H1 (cell line): ENCODE results near the gene SLC25A30. TPM values are rescaled to one million over a fixed set of nuclear protein-coding genes. Genes with fewer than 3 reads are reported as not detected.

ENCODE experiments used
- CTCF ChIA-PET: fragments of 300-600 bp; sonication (Branson Sonifier 250); formaldehyde crosslinking; loops from one replicate; lab custom pipeline; 2021; ENCODE audit not compliant: partially characterized antibody; lab: Charles Lee
- POLR2A ChIA-PET: fragments of 300-600 bp; sonication (Branson Sonifier 250); formaldehyde crosslinking; loops from one replicate; lab custom pipeline; 2021; ENCODE audit warnings: inconsistent platforms; ENCODE audit not compliant: partially characterized antibody; lab: Charles Lee
- DNase-seq, 2 experiments: peaks; one replicate each; pipeline versions ENCODE4 v3.0.0 to v3.0.0-alpha.2; 2010 to 2022; ENCODE audit warnings: low spot score in 2 of 2, low read depth in 1 of 2, mixed read lengths in 1 of 2
- FAIRE-seq: peaks from 2 replicates; lab custom pipeline; 2011; peaks lifted over from hg19 to GRCh38; lab: Jason Lieb, UNC
- H2AFZ ChIP-seq: 2 replicates; pipeline ENCODE4 v1.8.1; 2012; ENCODE audit warnings: low read length, inconsistent platforms
- H2AK5ac ChIP-seq: 2 replicates; pipeline ENCODE4 v1.6.1; 2013; ENCODE audit warnings: low read depth, low read length
- H2BK120ac ChIP-seq: replicated peaks from 2 replicates; pipeline ENCODE3; 2013; ENCODE audit warnings: low read depth, low read length, inconsistent platforms
- H2BK12ac ChIP-seq: 2 replicates; pipeline ENCODE4 v1.6.1; 2013; ENCODE audit warnings: low read depth, low read length
- H2BK15ac ChIP-seq: 2 replicates; pipeline ENCODE4 v1.6.1; 2013; ENCODE audit warnings: low read length
- H2BK20ac ChIP-seq: 2 replicates; pipeline ENCODE4 v1.6.1; 2013; ENCODE audit warnings: low read length
- H2BK5ac ChIP-seq: 2 replicates; pipeline ENCODE4 v1.6.1; 2013; ENCODE audit warnings: low read depth, low read length
- H3K14ac ChIP-seq: 2 replicates; pipeline ENCODE4 v1.6.1; 2013; ENCODE audit warnings: inconsistent platforms; ENCODE audit not compliant: insufficient read length
- H3K18ac ChIP-seq: 2 replicates; pipeline ENCODE4 v1.6.1; 2013; ENCODE audit warnings: low read length; ENCODE audit errors: extremely low read depth
- H3K23ac ChIP-seq: 2 replicates; pipeline ENCODE4 v1.6.1; 2013; ENCODE audit warnings: inconsistent platforms; ENCODE audit not compliant: insufficient read length
- H3K23me2 ChIP-seq: 2 replicates; pipeline ENCODE4 v1.6.1; 2013; ENCODE audit warnings: low read depth, low read length
- H3K27ac ChIP-seq: 2 replicates; pipeline ENCODE4 v1.6.1; 2011; ENCODE audit warnings: low read depth, low read length, inconsistent platforms
- H3K27me3 ChIP-seq, 4 experiments: replicated peaks in 1 of 4; 1 replicate in 1 of 4; 2 replicates in 3 of 4; pipeline versions ENCODE4 v1.6.1 to v1.8.1; 2011 to 2013; ENCODE audit warnings: low read length in 3 of 4, mild to moderate bottlenecking in 3 of 4, inconsistent platforms in 2 of 4, mixed read lengths in 2 of 4, moderate library complexity in 1 of 4; ENCODE audit not compliant: control insufficient read depth in 3 of 4, insufficient read depth in 3 of 4; ENCODE audit errors: extremely low read depth in 1 of 4
- H3K36me3 ChIP-seq, 4 experiments: 2 replicates each; pipeline versions ENCODE4 v1.6.1 to v1.8.1; 2011 to 2013; ENCODE audit warnings: mild to moderate bottlenecking in 4 of 4, low read length in 3 of 4, moderate library complexity in 2 of 4, control low read depth in 1 of 4, inconsistent platforms in 1 of 4; ENCODE audit not compliant: insufficient read depth in 4 of 4, control insufficient read depth in 2 of 4
- H3K4ac ChIP-seq: replicated peaks from 2 replicates; pipeline ENCODE3; 2013; ENCODE audit warnings: low read length, low read depth, mixed read lengths, inconsistent platforms; ENCODE audit not compliant: insufficient read length
- H3K4me1 ChIP-seq, 4 experiments: replicated peaks in 1 of 4; 1 replicate in 1 of 4; 2 replicates in 3 of 4; pipeline versions ENCODE4 v1.6.1 to v1.8.1; 2011 to 2013; ENCODE audit warnings: low read length in 3 of 4, inconsistent platforms in 2 of 4, mixed read lengths in 1 of 4; ENCODE audit not compliant: insufficient read depth in 4 of 4, control insufficient read depth in 3 of 4
- H3K4me2 ChIP-seq, 2 experiments: 2 replicates each; pipeline versions ENCODE4 v1.6.1 to v1.8.1; 2011 to 2013; ENCODE audit warnings: low read depth in 2 of 2, low read length in 2 of 2, control low read depth in 1 of 2, inconsistent platforms in 1 of 2, mild to moderate bottlenecking in 1 of 2; ENCODE audit not compliant: insufficient read depth in 1 of 2
- H3K4me3 ChIP-seq, 4 experiments: fragments of 200-600, 300-600 bp in 1 of 4; sonication (generic), shearing (Covaris generic), sonication (Bioruptor Twin) in 1 of 4; 2 replicates each; pipeline versions ENCODE4 v1.5.1 to v1.8.1; 2011 to 2016; ENCODE audit warnings: low read length in 4 of 4, low read depth in 3 of 4, control low read depth in 2 of 4, inconsistent platforms in 2 of 4, mild to moderate bottlenecking in 2 of 4, mixed read lengths in 1 of 4, moderate library complexity in 1 of 4; ENCODE audit not compliant: insufficient read depth in 2 of 4; ENCODE audit errors: extremely low read depth in 1 of 4
- H3K56ac ChIP-seq: replicated peaks from 2 replicates; pipeline ENCODE3; 2013; ENCODE audit warnings: low read depth, mild to moderate bottlenecking, mixed read lengths, low read length, inconsistent platforms; ENCODE audit not compliant: insufficient read length
- H3K79me1 ChIP-seq: 2 replicates; pipeline ENCODE4 v1.6.1; 2013; ENCODE audit warnings: low read depth, low read length, control low read depth
- H3K79me2 ChIP-seq, 2 experiments: 2 replicates each; pipeline versions ENCODE4 v1.6.1 to v1.8.1; 2012 to 2013; ENCODE audit warnings: low read length in 2 of 2, mild to moderate bottlenecking in 2 of 2, inconsistent platforms in 1 of 2; ENCODE audit not compliant: insufficient read depth in 2 of 2, control insufficient read depth in 1 of 2
- H3K9ac ChIP-seq, 4 experiments: replicated peaks in 1 of 4; 1 replicate in 1 of 4; 2 replicates in 3 of 4; pipeline versions ENCODE4 v1.6.1 to v1.8.1; 2011 to 2013; ENCODE audit warnings: low read depth in 3 of 4, low read length in 3 of 4, control low read depth in 2 of 4, mild to moderate bottlenecking in 2 of 4, moderate library complexity in 2 of 4, inconsistent platforms in 1 of 4; ENCODE audit errors: extremely low read depth in 1 of 4
- H3K9me3 ChIP-seq, 2 experiments: 2 replicates each; pipeline versions ENCODE4 v1.6.1 to v1.8.1; 2012 to 2013; ENCODE audit warnings: mild to moderate bottlenecking in 2 of 2, moderate library complexity in 2 of 2, control low read depth in 1 of 2, inconsistent platforms in 1 of 2, low read depth in 1 of 2, low read length in 1 of 2, mixed read lengths in 1 of 2; ENCODE audit not compliant: insufficient read depth in 2 of 2
- H4K20me1 ChIP-seq, 2 experiments: replicated peaks in 1 of 2; 2 replicates each; pipeline versions ENCODE3 to v1.8.1; 2011 to 2013; ENCODE audit warnings: inconsistent platforms in 2 of 2, low read length in 2 of 2, mild to moderate bottlenecking in 1 of 2; ENCODE audit not compliant: insufficient read depth in 2 of 2, control insufficient read depth in 1 of 2
- H4K5ac ChIP-seq: 2 replicates; pipeline ENCODE4 v1.6.1; 2013; ENCODE audit warnings: low read length, low read depth, mixed read lengths, inconsistent platforms; ENCODE audit not compliant: insufficient read length
- H4K8ac ChIP-seq: 2 replicates; pipeline ENCODE4 v1.8.0; 2013; ENCODE audit warnings: mild to moderate bottlenecking, moderate library complexity, low read length, inconsistent platforms; ENCODE audit not compliant: insufficient read depth; ENCODE audit errors: extremely low read depth
- H4K91ac ChIP-seq: replicated peaks from 2 replicates; pipeline ENCODE3; 2013; ENCODE audit warnings: low read length, mixed read lengths, inconsistent platforms; ENCODE audit not compliant: insufficient read length
- GTF2F1 ChIP-seq: IDR thresholded peaks from 2 replicates; pipeline ENCODE4 v1.6.1; 2012; ENCODE audit warnings: low read depth, low read length, improper control_type of control experiment, borderline replicate concordance
- WGBS, 2 experiments: shearing (Covaris generic) in 1 of 2; methylation state at CpG; one replicate each; pipeline versions ENCODE4 v1.1.6 to v1.1.7; 2013 to 2015; ENCODE audit warnings: low lambda C conversion rate in 2 of 2, mixed read lengths in 2 of 2, inconsistent platforms in 1 of 2, low coverage in 1 of 2, missing lambda C conversion rate in 1 of 2; ENCODE audit not compliant: insufficient replicate concordance in 2 of 2, insufficient coverage in 1 of 2, insufficient read length in 1 of 2; ENCODE audit errors: extremely low coverage in 1 of 2, missing lambda C conversion rate in 1 of 2; 5-methylcytosine and 5-hydroxymethylcytosine counted together
- polyA plus RNA-seq, 7 experiments: library from polyadenylated mRNA; depleted of rRNA in 3 of 7; stranded (reverse) in 5 of 7; unstranded in 2 of 7; fragments of >200 nt in 5 of 7; fragments of 200-250 nt in 2 of 7; gene quantifications; 1 replicate in 5 of 7; 2 replicates in 1 of 7; 4 replicates in 1 of 7; pipeline versions ENCODE4 v1.2.1 to v1.2.3, GENCODE V29; 2011 to 2013; ENCODE audit warnings: missing spikeins in 2 of 7, mixed read lengths in 2 of 7
- total RNA-seq: library from RNA; stranded (reverse); fragmentation: NEBNext Ultra II Directional; extraction: Animal tissue kit (Norgen Biotek cat#: 25700); gene quantifications from 2 replicates; pipeline ENCODE4 v1.2.1, GENCODE V29; 2021

The SLC25A30 gene
- total and polyA plus RNA-seq, 2 of the 8 experiments (the other 6 are each of a cell fraction or from before 2014, with no cell fraction given) = 2.1 to 8.7 TPM

- Histone ChIP-seq H3K79me2 (no peaks in the 10 kb centered on the region), H3K18ac (no peak overlapping the region), H3K56ac (no peak overlapping the region), H3K9ac (no peak overlapping the region), H4K5ac (no peak overlapping the region), H4K8ac (no peak overlapping the region), H3K4me1 (no peaks in the 10 kb centered on the region), H2BK5ac (no peak overlapping the region), H3K23ac (no peak overlapping the region), H3K4me3 (no peak overlapping the region), H3K4me2 (no peak overlapping the region), H3K23me2 (no peaks in the 10 kb centered on the region), H4K20me1 (no peaks in the 10 kb centered on the region), H3K27me3 (no peaks in the 10 kb centered on the region), H3K4ac (no peak overlapping the region), H3K9me3 (no peaks in the 10 kb centered on the region), H3K27ac (no peak overlapping the region), H3K36me3 (no peaks in the 10 kb centered on the region), H2AK5ac (no peak overlapping the region), H2BK15ac (no peak overlapping the region), H2AFZ (no peak overlapping the region), H4K91ac (no peak overlapping the region), H2BK20ac (no peak overlapping the region), H3K14ac (no peak overlapping the region), H2BK120ac (no peak overlapping the region), H3K79me1 (no peaks in the 10 kb centered on the region), H2BK12ac (no peak overlapping the region)
- whole genome bisulfite sequencing, 2 experiments = 88% methylated on average over 7 of the region's 7 CpGs; no CpG with 5 or more reads in 1 of the 2 experiments
- no peak for FAIRE-seq
- ChIA-PET POLR2A (no interaction called here), CTCF (interaction anchor here (0.7 kb wide), 1 partner anchor 10 kb away, joined by 3 read pairs; no protein-coding TSS in a partner anchor)
- no peak for DNase-seq
- no peak for TF ChIP-seq GTF2F1
Measured at GRCh38 chr13:45446181-45446580, 28.0 kb upstream of the SLC25A30 start.
